GM12864 (cell line): ENCODE data around the gene TMEM141.
"Not testable (repeated sequence)": the region's sequence is repeated elsewhere in the genome, so short reads cannot be mapped to it uniquely, and the experiment has no call there.

ENCODE experiments used
- DNase-seq: peaks from one replicate; pipeline ENCODE4 v3.0.0-alpha.2; 2011; ENCODE audit warnings: low read depth
- H3K4me3 ChIP-seq: 2 replicates; pipeline ENCODE4 v1.5.1; 2011; ENCODE audit warnings: mild to moderate bottlenecking, low read depth, low read length, control low read depth
- TF ChIP-seq, protein P1 (sequence below): IDR thresholded peaks from 2 replicates; pipeline ENCODE4 v1.5.1; 2011; ENCODE audit warnings: low read depth, mild to moderate bottlenecking, moderate library complexity, low read length, control low read depth, inconsistent platforms; ENCODE audit errors: missing control alignments

Gene TMEM141

DNA sequence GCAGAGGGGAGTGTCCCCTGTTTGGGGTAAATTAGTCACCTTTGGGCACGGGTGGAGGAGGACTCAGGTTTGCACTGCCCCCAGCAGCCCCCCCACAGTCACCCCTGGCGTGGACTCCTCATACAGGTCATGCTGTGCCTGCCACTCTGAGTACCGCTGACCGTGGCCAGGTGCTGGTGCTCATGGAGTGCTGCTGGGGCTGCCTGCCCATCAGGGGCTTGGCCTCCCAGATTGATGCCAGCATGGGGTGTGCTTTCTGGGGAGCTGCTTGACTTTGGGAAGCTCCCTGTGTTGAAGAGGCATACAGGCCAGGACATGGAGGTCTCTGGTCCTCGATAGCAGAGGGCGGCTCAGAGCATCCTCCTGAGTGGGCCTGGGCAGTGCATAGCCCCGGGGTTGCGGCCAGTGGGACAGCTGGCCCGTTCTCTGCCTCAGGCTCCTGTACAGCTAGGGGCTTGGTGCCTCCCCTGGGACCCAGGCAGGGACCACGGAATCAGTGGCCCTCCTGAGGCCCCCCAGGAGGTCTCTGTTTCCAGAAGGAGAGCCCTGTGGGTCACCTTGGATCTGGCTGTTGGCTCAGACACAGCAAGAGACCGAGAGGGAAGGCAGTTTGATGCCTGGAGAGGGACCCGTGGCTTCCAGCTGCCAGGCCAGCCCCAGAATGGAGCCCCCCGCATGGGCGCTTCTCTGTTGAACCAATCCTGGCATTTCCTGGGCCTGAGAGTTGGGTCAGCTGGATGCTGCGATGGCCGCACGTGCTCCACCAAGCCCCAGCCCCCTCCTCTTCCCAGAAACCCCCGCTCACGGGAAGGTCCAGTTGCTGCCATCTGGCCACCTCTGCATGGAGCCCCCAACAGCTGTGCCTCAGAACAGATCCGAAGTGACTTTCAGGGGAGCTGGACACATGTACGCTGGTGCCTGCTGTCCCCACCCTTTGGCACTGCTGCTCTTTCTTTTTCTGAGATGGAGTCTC lies 45.1 kb downstream of the TMEM141 start:
- no peak for DNase-seq
- H3K4me3 ChIP-seq = no peak overlapping the region
- TF ChIP-seq, protein P1, sequence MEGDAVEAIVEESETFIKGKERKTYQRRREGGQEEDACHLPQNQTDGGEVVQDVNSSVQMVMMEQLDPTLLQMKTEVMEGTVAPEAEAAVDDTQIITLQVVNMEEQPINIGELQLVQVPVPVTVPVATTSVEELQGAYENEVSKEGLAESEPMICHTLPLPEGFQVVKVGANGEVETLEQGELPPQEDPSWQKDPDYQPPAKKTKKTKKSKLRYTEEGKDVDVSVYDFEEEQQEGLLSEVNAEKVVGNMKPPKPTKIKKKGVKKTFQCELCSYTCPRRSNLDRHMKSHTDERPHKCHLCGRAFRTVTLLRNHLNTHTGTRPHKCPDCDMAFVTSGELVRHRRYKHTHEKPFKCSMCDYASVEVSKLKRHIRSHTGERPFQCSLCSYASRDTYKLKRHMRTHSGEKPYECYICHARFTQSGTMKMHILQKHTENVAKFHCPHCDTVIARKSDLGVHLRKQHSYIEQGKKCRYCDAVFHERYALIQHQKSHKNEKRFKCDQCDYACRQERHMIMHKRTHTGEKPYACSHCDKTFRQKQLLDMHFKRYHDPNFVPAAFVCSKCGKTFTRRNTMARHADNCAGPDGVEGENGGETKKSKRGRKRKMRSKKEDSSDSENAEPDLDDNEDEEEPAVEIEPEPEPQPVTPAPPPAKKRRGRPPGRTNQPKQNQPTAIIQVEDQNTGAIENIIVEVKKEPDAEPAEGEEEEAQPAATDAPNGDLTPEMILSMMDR = no peak

DNA sequence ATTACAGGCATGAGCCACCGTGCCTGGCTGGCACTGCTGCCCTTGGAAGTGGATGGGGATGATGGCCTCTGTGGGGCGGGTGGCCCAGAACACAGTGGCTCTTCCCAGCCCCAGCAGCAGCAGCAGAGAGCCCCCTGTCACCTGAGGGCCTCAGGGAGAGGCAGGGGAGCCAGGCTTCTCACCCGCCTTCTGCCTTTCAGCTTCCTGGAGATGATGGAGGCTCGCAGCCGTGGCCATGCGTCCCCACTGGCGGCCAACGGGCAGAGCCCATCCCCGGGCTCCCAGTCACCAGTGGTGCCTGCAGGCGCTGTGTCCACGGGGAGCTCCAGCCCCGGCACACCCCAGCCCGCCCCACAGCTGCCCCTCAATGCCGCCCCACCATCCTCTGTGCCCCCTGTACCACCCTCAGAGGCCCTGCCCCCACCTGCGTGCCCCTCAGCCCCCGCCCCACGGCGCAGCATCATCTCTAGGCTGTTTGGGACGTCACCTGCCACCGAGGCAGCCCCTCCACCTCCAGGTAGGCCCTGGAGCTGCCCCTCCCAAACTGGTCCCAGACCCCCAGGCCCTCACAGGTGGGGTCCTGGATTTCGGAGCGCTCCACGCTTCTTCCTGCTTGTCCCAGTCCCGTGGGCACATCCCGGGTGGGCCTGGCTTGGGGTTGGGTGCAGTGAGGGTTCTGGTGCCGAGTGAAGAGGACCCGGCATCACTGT lies 46.2 kb downstream of the TMEM141 start:
- DNase-seq = no peak
- no peak overlapping the region for H3K4me3 ChIP-seq
- TF ChIP-seq, protein P1 = no peak

DNA sequence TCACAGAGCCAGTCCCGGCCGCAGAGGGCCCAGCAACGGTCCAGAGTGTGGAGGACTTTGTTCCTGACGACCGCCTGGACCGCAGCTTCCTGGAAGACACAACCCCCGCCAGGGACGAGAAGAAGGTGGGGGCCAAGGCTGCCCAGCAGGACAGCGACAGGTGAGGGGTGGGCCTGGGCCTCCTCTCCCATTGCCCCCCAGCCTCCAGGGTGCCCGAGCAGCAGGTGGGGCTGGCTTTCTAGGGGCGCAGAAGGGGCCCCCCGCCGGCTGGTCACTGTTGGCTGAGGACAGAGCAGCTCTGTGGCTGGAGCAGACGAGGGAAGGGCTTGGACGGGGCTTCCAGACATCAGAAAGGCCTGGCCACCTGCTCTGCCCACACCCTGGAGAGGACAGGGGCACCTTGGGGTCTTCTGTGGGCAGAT lies 46.7 kb downstream of the TMEM141 start:
- not testable (repeated sequence) for DNase-seq

DNA sequence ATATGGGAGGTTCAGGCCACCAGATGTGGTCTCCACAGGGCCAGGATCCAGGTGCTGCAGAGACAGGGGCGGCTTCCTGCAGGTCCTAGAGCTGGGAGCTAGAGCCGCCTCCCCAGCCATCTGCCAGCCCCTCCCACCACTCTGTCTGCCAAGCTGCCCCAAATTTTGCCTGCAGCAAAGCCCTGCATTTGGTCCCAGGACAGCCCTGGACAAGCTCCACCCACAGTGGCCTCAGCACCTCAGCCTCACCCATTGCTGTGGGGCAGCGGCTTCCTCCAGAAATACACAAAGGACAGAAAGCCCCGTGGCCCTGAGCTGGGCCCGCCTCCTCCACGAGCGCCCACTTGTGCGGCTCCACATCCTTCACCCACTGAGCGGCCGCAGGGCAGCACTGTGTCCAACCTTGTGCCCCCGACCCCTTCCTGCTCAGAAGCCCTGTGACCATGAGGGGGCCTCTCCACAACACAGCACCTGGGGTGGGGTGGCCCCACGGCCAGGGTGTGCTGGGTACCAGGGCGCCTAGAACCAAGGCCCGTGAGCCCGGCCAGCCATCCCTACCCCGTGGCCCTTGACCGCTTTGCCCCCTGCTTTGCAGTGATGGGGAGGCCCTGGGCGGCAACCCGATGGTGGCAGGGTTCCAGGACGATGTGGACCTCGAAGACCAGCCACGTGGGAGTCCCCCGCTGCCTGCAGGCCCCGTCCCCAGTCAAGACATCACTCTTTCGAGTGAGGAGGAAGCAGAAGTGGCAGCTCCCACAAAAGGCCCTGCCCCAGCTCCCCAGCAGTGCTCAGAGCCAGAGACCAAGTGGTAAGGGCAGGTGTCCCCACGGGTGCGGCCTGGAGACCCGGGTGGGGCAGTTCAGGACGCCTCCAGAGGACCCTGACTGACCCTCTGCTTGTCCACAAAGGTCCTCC lies 47.4 kb downstream of the TMEM141 start:
- H3K4me3 ChIP-seq = no peak overlapping the region
- TF ChIP-seq, protein P1 = no peak
- DNase-seq = no peak

More for the DNA sequence above, 46.7 kb downstream of the TMEM141 start:
- not testable (repeated sequence) for H3K4me3 ChIP-seq

DNA sequence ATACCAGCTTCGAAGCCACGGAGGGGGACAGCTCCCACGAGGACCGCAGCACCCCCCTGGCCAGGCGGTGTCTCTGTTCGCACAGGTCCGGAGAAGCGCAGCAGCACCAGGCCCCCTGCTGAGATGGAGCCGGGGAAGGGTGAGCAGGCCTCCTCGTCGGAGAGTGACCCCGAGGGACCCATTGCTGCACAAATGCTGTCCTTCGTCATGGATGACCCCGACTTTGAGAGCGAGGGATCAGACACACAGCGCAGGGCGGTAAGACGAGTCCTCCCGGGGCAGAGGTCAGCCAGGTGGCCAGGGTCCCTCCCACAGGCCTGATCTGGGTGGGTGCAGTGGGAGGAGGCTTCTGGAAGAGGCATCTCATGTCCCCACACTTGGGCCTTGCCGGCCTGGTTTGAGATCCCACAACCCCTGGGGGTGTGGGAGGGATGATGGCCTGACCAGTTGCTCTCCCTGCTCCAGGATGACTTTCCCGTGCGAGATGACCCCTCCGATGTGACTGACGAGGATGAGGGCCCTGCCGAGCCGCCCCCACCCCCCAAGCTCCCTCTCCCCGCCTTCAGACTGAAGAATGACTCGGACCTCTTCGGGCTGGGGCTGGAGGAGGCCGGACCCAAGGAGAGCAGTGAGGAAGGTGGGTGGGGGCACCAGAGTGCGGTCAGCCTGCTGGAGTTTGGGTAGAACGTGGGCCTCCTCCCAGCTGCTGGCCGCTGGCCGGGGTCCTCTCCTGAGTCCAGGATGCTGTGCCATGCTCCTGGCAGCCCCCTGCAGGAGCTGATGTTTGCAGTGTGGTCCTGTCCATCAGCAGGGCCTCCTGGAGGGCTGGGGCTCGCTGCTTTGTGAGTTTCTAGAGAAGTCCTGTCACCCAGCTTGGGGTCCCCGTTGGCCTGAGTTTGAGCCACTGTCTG lies 48.3 kb downstream of the TMEM141 start:
- no peak for DNase-seq
- no peak overlapping the region for H3K4me3 ChIP-seq
- TF ChIP-seq, protein P1 = no peak

DNA sequence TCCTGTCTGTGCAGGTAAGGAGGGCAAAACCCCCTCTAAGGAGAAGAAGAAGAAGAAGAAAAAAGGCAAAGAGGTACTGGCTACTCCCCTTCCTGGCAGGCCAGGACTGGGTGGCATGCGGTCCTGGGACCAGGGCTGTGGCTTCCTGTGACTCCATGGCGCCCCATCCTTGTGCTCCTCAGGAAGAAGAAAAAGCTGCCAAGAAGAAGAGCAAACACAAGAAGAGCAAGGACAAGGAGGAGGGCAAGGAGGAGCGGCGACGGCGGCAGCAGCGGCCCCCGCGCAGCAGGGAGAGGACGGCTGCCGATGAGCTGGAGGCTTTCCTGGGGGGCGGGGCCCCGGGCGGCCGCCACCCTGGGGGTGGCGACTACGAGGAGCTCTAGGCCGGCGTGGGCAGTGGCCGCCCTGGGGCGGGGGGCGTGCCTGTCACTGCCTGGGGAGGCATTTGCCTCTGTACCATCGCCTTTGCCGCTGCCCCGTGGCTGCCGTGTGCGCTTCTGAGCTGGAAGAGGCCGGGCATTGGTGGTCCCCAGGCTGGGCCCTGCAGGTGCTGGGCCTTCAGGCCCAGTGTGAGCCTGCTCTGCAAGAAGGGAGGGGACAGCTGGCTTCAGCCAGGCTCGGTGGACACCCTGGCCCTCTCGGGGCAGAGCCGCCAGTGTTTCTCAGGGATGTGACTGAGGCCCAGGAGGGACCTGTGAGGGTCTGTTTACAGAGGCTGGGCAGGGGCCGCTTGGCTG lies 49.2 kb downstream of the TMEM141 start:
- DNase-seq = no peak
- TF ChIP-seq, protein P1 = no peak
- no peak overlapping the region for H3K4me3 ChIP-seq
